WTC11 (cell line): ENCODE data around the gene KDM1B. TPM values are rescaled to one million over a fixed set of nuclear protein-coding genes. Genes with fewer than 3 reads are reported as not detected.

Source experiments
- ATAC-seq: fragments of 200-7000 bp; cut with Tn5 transposase; 2 replicates; pipeline ENCODE4 v1.10.0; 2021; ENCODE audit warnings: mild to moderate bottlenecking, moderate library complexity
- CTCF ChIA-PET: fragments of 300-600 bp; sonication (Branson Sonifier 250); formaldehyde crosslinking; loops from one replicate; lab custom pipeline; 2021; ENCODE audit warnings: antibody characterized with exemption; lab: Charles Lee
- POLR2A ChIA-PET: fragments of 350-600 bp; sonication (Branson Sonifier 250); formaldehyde crosslinking; loops from one replicate; lab custom pipeline; 2021; ENCODE audit warnings: antibody characterized with exemption; lab: Charles Lee
- DNase-seq: peaks from one replicate; pipeline ENCODE4 v3.0.0; 2021; ENCODE audit warnings: low spot score
- H3K27ac Mint-ChIP-seq: 2 replicates; pipeline ENCODE4 v1.8.0; 2021; ENCODE audit warnings: mixed read lengths
- H3K27me3 Mint-ChIP-seq: 2 replicates; pipeline ENCODE4 v1.8.0; 2021; ENCODE audit warnings: low read depth, mild to moderate bottlenecking, moderate library complexity, mixed read lengths
- H3K36me3 Mint-ChIP-seq: 2 replicates; pipeline ENCODE4 v1.8.0; 2021; ENCODE audit warnings: mixed read lengths
- H3K4me1 Mint-ChIP-seq: 2 replicates; pipeline ENCODE4 v1.8.0; 2022; ENCODE audit warnings: mixed read lengths
- H3K4me3 Mint-ChIP-seq: 2 replicates; pipeline ENCODE4 v1.8.0; 2021; ENCODE audit warnings: mild to moderate bottlenecking, moderate library complexity, mixed read lengths
- H3K9me3 Mint-ChIP-seq: 2 replicates; pipeline ENCODE4 v1.8.0; 2021; ENCODE audit warnings: mixed read lengths
- CREB1 ChIP-seq: sonication (generic); formaldehyde crosslinking; IDR thresholded peaks from 2 replicates; pipeline ENCODE4 v1.8.0; 2023; ENCODE audit warnings: mild to moderate bottlenecking, missing genetic modification reagents
- CREM ChIP-seq: sonication (generic); formaldehyde crosslinking; IDR thresholded peaks from 2 replicates; pipeline ENCODE4 v1.8.1; 2022; ENCODE audit warnings: mild to moderate bottlenecking, missing genetic modification reagents, moderate library complexity
- FOXK1 ChIP-seq: sonication (generic); formaldehyde crosslinking; IDR thresholded peaks from 2 replicates; pipeline ENCODE4 v1.8.0; 2022; ENCODE audit warnings: mild to moderate bottlenecking, moderate library complexity, missing genetic modification reagents
- GABPB1 ChIP-seq: sonication (generic); formaldehyde crosslinking; IDR thresholded peaks from 2 replicates; pipeline ENCODE4 v1.8.1; 2023; ENCODE audit warnings: mild to moderate bottlenecking, missing genetic modification reagents
- GRHL2 ChIP-seq: fragments of 250-450 bp; sonication (Bioruptor Pico); IDR thresholded peaks from 2 replicates; pipeline ENCODE4 v1.8.0; 2022; ENCODE audit warnings: mild to moderate bottlenecking, moderate library complexity; ENCODE audit not compliant: insufficient replicate concordance, severe bottlenecking
- HMGA2 ChIP-seq: fragments of 250-450 bp; sonication (Bioruptor Pico); IDR thresholded peaks from 2 replicates; pipeline ENCODE4 v1.4.0; 2021; ENCODE audit warnings: mild to moderate bottlenecking, moderate library complexity
- JUN ChIP-seq: sonication (generic); formaldehyde crosslinking; IDR thresholded peaks from 2 replicates; pipeline ENCODE4 v1.8.0; 2023; ENCODE audit warnings: mild to moderate bottlenecking, missing genetic modification reagents
- RELA ChIP-seq: sonication (generic); formaldehyde crosslinking; IDR thresholded peaks from 2 replicates; pipeline ENCODE4 v1.8.1; 2022; ENCODE audit warnings: missing genetic modification reagents, mild to moderate bottlenecking, borderline replicate concordance
- TCF7 ChIP-seq: sonication (generic); formaldehyde crosslinking; IDR thresholded peaks from 2 replicates; pipeline ENCODE4 v1.8.0; 2022; ENCODE audit warnings: mild to moderate bottlenecking, low read depth, missing genetic modification reagents, moderate library complexity
- ZNF232 ChIP-seq: sonication (generic); formaldehyde crosslinking; IDR thresholded peaks from 2 replicates; pipeline ENCODE4 v1.8.0; 2022; ENCODE audit warnings: mild to moderate bottlenecking, missing genetic modification reagents
- ZNF263 ChIP-seq: sonication (generic); formaldehyde crosslinking; IDR thresholded peaks from 2 replicates; pipeline ENCODE4 v1.8.1; 2022; ENCODE audit warnings: low read depth, mild to moderate bottlenecking, moderate library complexity, missing genetic modification reagents
- ZNF416 ChIP-seq: fragments of 250-450 bp; sonication (Bioruptor Pico); IDR thresholded peaks from 2 replicates; pipeline ENCODE4 v1.9.0; 2021; ENCODE audit warnings: mild to moderate bottlenecking, inconsistent platforms
- total RNA-seq: library from RNA; stranded (reverse); gene quantifications from 3 replicates; pipeline ENCODE4 v1.2.3, GENCODE V29; 2021
- TF ChIP-seq, protein P1 (sequence below): sonication (generic); formaldehyde crosslinking; conservative IDR thresholded peaks from 2 replicates; pipeline ENCODE4 v1.8.1; 2022; ENCODE audit warnings: mild to moderate bottlenecking, missing genetic modification reagents
- TF ChIP-seq, protein P2 (sequence below): sonication (generic); formaldehyde crosslinking; conservative IDR thresholded peaks from 2 replicates; pipeline ENCODE4 v1.8.1; 2023; ENCODE audit warnings: mild to moderate bottlenecking, low read depth, missing genetic modification reagents, moderate library complexity
- TF ChIP-seq, protein P3 (sequence below): fragments of 200-600 bp; IDR thresholded peaks from 2 replicates; pipeline ENCODE4 v1.8.0; 2022; ENCODE audit warnings: antibody characterized with exemption
- TF ChIP-seq, protein P4 (sequence below): fragments of 250-450 bp; sonication (Bioruptor Pico); IDR thresholded peaks from 2 replicates; pipeline ENCODE4 v1.9.0; 2021; ENCODE audit warnings: mild to moderate bottlenecking, borderline replicate concordance
- TF ChIP-seq, protein P5 (sequence below): sonication (generic); formaldehyde crosslinking; IDR thresholded peaks from 2 replicates; pipeline ENCODE4 v1.8.0; 2023; ENCODE audit warnings: mild to moderate bottlenecking, missing genetic modification reagents
- TF ChIP-seq, protein P6 (sequence below): sonication (generic); formaldehyde crosslinking; IDR thresholded peaks from 2 replicates; pipeline ENCODE4 v1.8.0; 2022; ENCODE audit warnings: missing genetic modification reagents

KDM1B gene
- total RNA-seq, 1 experiment from 2014 or later: 6.7 TPM

DNA sequence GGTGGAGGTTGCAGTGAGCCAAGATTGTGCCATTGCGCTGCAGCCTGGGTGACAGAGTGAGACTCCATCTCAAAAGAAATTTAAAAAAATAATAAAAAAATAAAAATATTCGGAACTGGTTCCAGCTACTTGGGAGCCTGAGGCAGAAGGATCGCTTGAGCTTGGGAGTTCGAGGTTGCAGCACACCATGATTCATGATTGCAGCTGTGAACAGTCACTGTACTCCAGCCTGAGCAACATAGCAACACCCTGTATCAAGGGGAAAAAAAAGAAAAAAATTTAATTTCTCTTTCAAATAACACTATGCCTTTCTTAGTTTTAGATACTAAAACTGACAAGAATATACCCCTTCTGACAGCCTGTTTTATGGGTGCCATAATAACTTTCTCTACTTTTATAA lies 10.5 kb downstream of the KDM1B start (continued):
- TF ChIP-seq, protein P1, sequence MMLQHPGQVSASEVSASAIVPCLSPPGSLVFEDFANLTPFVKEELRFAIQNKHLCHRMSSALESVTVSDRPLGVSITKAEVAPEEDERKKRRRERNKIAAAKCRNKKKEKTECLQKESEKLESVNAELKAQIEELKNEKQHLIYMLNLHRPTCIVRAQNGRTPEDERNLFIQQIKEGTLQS (CRISPR knock-in tag): no peak
- TF ChIP-seq GRHL2 (CRISPR knock-in tag): no peak
- TF ChIP-seq, protein P2, sequence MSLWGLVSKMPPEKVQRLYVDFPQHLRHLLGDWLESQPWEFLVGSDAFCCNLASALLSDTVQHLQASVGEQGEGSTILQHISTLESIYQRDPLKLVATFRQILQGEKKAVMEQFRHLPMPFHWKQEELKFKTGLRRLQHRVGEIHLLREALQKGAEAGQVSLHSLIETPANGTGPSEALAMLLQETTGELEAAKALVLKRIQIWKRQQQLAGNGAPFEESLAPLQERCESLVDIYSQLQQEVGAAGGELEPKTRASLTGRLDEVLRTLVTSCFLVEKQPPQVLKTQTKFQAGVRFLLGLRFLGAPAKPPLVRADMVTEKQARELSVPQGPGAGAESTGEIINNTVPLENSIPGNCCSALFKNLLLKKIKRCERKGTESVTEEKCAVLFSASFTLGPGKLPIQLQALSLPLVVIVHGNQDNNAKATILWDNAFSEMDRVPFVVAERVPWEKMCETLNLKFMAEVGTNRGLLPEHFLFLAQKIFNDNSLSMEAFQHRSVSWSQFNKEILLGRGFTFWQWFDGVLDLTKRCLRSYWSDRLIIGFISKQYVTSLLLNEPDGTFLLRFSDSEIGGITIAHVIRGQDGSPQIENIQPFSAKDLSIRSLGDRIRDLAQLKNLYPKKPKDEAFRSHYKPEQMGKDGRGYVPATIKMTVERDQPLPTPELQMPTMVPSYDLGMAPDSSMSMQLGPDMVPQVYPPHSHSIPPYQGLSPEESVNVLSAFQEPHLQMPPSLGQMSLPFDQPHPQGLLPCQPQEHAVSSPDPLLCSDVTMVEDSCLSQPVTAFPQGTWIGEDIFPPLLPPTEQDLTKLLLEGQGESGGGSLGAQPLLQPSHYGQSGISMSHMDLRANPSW (CRISPR knock-in tag): no peak
- TF ChIP-seq JUN (CRISPR knock-in tag): no peak

DNA sequence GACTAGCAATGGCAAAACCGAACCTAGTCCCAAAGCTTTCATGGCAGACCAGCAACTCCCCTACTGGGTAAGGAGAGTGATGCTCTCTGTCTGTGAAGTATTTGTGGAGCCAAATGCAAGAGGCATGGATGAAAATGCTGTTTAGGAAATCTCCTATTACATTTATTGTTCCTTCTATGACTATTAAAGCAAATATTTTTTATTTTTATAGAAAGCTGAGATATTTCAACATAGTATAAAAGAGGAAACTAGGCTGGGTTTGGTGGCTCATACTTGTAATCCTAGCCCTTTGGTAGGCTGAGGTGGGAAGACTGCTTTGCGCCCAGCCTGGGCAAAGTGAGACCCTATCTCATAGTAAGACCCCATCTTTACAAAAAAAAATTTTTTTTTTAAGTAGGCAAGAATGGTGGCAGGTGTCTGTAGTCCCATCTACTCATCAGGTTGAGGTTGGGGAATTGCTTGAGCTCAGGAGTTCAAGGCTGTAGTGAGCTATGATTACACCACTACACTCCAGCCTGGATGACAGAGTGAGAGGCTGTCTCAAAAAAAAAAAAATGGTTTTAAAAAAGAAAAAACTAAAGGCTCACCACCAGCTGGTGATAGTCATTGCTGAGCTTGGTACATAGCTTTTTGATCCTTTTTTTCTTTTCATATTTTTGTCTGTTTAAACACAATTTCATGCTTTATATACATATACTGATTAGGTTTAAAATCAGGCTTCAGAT lies 11.3 kb downstream of the KDM1B start:
- no peak overlapping the region for H3K4me3 Mint-ChIP-seq
- H3K9me3 Mint-ChIP-seq: peaks cover 9% of the 10 kb centered on the region
- TF ChIP-seq TCF7 (CRISPR knock-in tag): no peak
- TF ChIP-seq ZNF232: no peak
- TF ChIP-seq, protein P3, sequence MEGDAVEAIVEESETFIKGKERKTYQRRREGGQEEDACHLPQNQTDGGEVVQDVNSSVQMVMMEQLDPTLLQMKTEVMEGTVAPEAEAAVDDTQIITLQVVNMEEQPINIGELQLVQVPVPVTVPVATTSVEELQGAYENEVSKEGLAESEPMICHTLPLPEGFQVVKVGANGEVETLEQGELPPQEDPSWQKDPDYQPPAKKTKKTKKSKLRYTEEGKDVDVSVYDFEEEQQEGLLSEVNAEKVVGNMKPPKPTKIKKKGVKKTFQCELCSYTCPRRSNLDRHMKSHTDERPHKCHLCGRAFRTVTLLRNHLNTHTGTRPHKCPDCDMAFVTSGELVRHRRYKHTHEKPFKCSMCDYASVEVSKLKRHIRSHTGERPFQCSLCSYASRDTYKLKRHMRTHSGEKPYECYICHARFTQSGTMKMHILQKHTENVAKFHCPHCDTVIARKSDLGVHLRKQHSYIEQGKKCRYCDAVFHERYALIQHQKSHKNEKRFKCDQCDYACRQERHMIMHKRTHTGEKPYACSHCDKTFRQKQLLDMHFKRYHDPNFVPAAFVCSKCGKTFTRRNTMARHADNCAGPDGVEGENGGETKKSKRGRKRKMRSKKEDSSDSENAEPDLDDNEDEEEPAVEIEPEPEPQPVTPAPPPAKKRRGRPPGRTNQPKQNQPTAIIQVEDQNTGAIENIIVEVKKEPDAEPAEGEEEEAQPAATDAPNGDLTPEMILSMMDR: no peak
- no peak for TF ChIP-seq CREM (CRISPR knock-in tag)
- TF ChIP-seq, protein P4, sequence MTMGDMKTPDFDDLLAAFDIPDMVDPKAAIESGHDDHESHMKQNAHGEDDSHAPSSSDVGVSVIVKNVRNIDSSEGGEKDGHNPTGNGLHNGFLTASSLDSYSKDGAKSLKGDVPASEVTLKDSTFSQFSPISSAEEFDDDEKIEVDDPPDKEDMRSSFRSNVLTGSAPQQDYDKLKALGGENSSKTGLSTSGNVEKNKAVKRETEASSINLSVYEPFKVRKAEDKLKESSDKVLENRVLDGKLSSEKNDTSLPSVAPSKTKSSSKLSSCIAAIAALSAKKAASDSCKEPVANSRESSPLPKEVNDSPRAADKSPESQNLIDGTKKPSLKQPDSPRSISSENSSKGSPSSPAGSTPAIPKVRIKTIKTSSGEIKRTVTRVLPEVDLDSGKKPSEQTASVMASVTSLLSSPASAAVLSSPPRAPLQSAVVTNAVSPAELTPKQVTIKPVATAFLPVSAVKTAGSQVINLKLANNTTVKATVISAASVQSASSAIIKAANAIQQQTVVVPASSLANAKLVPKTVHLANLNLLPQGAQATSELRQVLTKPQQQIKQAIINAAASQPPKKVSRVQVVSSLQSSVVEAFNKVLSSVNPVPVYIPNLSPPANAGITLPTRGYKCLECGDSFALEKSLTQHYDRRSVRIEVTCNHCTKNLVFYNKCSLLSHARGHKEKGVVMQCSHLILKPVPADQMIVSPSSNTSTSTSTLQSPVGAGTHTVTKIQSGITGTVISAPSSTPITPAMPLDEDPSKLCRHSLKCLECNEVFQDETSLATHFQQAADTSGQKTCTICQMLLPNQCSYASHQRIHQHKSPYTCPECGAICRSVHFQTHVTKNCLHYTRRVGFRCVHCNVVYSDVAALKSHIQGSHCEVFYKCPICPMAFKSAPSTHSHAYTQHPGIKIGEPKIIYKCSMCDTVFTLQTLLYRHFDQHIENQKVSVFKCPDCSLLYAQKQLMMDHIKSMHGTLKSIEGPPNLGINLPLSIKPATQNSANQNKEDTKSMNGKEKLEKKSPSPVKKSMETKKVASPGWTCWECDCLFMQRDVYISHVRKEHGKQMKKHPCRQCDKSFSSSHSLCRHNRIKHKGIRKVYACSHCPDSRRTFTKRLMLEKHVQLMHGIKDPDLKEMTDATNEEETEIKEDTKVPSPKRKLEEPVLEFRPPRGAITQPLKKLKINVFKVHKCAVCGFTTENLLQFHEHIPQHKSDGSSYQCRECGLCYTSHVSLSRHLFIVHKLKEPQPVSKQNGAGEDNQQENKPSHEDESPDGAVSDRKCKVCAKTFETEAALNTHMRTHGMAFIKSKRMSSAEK (CRISPR knock-in tag): no peak
- no peak for TF ChIP-seq RELA (CRISPR knock-in tag)
- no peak for TF ChIP-seq FOXK1
- no peak for TF ChIP-seq CREB1 (CRISPR knock-in tag)
- TF ChIP-seq ZNF263 (CRISPR knock-in tag): no peak
- ATAC-seq (no peak), DNase-seq (no peak)
- H3K27ac Mint-ChIP-seq: no peak overlapping the region
- no peaks in the 10 kb centered on the region for H3K4me1 Mint-ChIP-seq
- no peaks in the 10 kb centered on the region for H3K27me3 Mint-ChIP-seq
- ChIA-PET POLR2A (no interaction called here), CTCF (interaction anchor here (0.6 kb wide), 1 partner anchor 47 kb away, joined by 6 read pairs; no protein-coding TSS in a partner anchor)
- peaks cover 45% of the 10 kb centered on the region for H3K36me3 Mint-ChIP-seq

DNA sequence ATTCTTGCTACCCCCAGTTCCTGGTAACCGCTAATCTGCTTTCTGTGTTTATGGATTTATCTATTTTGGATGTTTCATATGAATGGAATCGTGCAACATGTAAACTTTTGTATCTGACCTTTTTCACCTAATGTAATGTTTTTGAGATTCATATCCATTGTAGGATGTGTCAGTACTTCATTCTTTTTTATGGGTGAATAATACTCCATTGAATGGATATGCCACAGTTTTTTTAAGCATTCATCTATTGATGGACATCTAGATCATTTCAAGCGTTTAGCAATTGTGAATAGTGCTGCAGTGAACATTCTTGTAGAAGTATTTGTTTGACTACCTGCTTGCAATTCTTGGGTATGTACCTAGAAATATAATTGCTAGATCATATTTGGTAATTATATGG lies 13.0 kb downstream of the KDM1B start:
- no peak for DNase-seq
- no peak for ATAC-seq
- Mint-ChIP-seq H3K27me3 (no peaks in the 10 kb centered on the region), H3K36me3 (peaks cover 36% of the 10 kb centered on the region), H3K9me3 (peaks cover 9% of the 10 kb centered on the region), H3K4me1 (no peaks in the 10 kb centered on the region), H3K4me3 (no peak overlapping the region), H3K27ac (no peak overlapping the region)
- ChIA-PET CTCF (no interaction called here), POLR2A (no interaction called here)
- TF ChIP-seq, protein P5, sequence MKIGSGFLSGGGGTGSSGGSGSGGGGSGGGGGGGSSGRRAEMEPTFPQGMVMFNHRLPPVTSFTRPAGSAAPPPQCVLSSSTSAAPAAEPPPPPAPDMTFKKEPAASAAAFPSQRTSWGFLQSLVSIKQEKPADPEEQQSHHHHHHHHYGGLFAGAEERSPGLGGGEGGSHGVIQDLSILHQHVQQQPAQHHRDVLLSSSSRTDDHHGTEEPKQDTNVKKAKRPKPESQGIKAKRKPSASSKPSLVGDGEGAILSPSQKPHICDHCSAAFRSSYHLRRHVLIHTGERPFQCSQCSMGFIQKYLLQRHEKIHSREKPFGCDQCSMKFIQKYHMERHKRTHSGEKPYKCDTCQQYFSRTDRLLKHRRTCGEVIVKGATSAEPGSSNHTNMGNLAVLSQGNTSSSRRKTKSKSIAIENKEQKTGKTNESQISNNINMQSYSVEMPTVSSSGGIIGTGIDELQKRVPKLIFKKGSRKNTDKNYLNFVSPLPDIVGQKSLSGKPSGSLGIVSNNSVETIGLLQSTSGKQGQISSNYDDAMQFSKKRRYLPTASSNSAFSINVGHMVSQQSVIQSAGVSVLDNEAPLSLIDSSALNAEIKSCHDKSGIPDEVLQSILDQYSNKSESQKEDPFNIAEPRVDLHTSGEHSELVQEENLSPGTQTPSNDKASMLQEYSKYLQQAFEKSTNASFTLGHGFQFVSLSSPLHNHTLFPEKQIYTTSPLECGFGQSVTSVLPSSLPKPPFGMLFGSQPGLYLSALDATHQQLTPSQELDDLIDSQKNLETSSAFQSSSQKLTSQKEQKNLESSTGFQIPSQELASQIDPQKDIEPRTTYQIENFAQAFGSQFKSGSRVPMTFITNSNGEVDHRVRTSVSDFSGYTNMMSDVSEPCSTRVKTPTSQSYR (CRISPR knock-in tag): no peak
- TF ChIP-seq ZNF416 (CRISPR knock-in tag) (no peak), HMGA2 (no peak), GABPB1 (CRISPR knock-in tag) (no peak)
- TF ChIP-seq, protein P6, sequence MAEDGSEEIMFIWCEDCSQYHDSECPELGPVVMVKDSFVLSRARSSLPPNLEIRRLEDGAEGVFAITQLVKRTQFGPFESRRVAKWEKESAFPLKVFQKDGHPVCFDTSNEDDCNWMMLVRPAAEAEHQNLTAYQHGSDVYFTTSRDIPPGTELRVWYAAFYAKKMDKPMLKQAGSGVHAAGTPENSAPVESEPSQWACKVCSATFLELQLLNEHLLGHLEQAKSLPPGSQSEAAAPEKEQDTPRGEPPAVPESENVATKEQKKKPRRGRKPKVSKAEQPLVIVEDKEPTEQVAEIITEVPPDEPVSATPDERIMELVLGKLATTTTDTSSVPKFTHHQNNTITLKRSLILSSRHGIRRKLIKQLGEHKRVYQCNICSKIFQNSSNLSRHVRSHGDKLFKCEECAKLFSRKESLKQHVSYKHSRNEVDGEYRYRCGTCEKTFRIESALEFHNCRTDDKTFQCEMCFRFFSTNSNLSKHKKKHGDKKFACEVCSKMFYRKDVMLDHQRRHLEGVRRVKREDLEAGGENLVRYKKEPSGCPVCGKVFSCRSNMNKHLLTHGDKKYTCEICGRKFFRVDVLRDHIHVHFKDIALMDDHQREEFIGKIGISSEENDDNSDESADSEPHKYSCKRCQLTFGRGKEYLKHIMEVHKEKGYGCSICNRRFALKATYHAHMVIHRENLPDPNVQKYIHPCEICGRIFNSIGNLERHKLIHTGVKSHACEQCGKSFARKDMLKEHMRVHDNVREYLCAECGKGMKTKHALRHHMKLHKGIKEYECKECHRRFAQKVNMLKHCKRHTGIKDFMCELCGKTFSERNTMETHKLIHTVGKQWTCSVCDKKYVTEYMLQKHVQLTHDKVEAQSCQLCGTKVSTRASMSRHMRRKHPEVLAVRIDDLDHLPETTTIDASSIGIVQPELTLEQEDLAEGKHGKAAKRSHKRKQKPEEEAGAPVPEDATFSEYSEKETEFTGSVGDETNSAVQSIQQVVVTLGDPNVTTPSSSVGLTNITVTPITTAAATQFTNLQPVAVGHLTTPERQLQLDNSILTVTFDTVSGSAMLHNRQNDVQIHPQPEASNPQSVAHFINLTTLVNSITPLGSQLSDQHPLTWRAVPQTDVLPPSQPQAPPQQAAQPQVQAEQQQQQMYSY: no peak
